ENCODE measurements around the gene SLC27A2.
"Not testable (repeated sequence)": the region's sequence is repeated elsewhere in the genome, so short reads cannot be mapped to it uniquely, and the experiment has no call there.

SLC27A2 gene

DNA sequence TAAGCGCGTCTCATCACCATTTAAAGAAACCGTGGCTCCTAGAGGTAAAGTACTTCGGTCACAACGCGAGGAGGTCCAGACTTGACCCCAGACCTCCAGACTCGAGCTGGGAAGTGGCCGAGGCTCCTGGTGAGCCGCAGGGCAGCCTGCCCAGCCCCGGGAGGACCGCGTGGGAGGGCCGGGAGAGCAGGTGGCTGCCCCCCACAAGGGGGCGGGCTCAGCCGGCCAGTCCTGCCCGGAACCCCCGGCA lies at the start of gene SLC27A2:
SLC27A2 (plus strand) TSS at position 228 of the 250 bp plus-strand sequence. CDS start 232 bp downstream, outside the sequence.
- peak within 1 kb of the TSS; percentile 61 for H3K4me3 ChIP-seq (ENCODE audit: low read depth, low read length)

DNA sequence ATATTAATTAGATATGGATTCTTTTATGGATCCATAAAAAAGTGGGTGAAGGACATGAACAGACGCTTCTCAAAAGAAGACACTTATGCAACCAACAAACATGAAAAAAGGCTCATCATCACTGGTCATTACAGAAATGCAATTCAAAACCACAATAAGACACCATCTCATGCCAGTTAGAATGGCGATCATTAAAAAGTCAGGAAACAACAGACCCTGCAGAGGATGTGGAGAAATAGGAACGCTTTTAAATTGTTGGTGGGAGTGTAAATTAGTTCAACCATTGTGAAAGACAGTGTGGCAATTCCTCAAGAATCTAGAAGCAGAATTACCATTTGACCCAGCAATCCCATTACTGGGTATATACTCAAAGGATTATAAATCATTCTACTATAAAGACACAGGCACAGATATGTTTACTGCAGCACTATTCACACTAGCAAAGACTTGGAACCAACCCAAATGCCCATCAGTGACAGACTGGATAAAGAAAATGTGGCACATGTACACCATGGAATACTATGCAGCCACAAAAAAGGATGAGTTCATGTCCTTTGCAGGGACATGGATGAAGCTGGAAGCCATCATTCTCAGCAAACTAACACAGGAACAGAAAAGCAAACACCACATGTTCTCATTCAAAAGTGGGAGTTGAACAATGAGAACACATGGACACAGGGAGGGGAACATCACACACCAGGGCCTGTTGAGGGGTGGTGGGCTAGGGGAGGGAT lies 49.6 kb upstream of the SLC27A2 start:
- H3K4me3 ChIP-seq (ENCODE audit: low read depth, low read length): not testable (repeated sequence)

DNA sequence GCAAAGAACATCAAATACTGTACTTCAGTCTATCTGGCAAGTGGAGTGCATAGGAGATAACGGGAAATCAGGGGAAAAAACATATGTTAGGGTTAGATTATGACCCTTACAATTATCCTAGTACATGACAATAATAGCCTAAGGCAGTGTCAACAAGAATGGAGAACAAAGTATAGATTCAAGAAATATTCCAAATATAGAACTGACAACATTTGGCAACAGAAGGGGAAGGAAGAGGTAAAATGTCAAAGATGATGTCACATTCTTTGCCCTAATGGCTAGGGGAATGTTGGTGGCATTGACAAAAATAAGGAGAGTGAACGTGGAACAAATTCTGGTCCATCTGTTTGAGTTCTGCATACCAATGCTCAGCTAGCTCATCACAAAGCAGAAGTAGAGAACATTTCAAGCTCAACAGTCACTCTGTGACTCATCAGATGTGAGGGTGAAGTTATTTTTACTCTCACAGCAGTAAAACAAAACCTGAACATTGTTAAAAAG lies 47.4 kb upstream of the SLC27A2 start:
- no peak overlapping the region for H3K4me3 ChIP-seq (ENCODE audit: low read depth, low read length)

DNA sequence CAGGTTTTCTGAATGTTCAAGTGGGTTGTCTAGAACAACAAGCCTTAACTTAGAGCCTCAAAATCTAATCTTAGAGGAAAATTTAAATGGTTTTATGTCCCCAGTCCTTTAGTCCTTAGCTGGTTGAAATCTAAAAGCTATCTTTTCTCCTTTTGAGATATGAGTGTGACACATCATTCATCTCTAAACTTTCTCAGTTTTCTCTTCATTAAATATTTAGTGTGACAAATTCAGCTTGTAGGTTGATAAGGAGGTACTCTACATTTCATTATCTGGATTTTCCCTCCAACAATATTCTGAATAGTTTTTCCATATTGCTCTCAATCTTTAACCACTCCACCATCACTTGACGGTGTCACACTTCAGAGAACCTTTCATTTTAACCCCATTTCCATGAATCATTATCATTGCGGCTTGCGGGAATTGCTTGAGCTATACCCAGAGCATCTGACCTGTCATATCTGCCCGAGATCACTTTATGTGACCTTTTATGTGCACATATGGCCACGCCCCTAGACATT lies 46.9 kb upstream of the SLC27A2 start:
- no peak overlapping the region for H3K4me3 ChIP-seq (ENCODE audit: low read depth, low read length)

DNA sequence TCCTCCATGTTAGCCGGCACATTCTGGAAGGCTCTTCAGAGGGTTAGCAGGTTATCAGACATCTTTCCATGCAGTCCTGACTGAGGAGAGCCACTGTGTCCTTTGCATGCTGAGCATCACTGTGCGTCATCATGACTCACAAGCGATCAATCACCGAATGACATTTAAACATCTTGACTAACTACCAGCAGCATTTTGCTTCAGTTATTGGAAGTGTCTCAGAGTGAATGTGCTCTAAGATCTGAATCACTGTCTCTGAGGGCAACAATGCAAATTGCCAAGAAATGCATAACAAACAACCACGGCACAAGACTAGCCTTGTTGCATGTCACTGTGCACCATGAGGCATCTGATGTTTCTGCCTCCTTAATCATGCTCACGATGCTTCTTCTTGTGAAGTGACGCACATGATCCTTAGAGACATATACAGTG lies 44.6 kb upstream of the SLC27A2 start:
- H3K4me3 ChIP-seq (ENCODE audit: low read depth, low read length): no peak overlapping the region

DNA sequence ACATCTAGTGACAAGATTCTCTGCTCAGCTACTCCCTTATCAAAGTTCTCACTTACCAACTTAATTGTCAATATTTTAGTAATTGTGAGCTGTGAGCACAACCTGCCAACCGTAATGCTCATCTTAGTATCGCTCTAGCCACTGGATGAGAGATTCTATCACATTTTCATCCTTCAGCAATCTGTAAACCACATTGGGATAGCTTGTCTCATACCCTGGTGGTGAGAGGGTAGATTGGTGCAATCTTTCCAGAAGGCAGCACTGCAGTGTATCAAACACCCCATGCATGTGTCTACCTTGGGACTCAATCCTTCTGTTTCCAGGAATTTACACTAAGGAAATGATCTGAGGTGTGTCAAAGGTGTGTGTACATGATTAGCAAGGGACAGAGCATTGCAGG lies 44.1 kb upstream of the SLC27A2 start:
- H3K4me3 ChIP-seq (ENCODE audit: low read depth, low read length): no peak overlapping the region

DNA sequence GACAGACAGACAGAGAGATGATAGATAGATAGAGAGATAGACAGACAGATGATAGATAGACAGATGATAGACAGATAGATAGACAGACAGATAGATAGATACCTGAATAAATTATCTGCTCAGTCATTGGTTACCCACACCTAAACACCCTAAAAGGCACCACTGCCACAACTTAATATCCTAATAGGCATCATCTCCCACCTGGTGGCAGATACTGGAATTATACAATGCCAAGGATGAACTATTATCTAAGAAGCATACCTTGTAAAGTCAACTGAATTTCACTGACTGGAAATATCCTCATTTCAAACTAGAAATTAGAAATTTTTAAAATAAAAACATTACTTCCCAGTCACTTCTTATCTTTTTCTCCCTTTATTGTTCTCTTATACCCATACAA lies 43.6 kb upstream of the SLC27A2 start:
- H3K4me3 ChIP-seq (ENCODE audit: low read depth, low read length): no peak overlapping the region

DNA sequence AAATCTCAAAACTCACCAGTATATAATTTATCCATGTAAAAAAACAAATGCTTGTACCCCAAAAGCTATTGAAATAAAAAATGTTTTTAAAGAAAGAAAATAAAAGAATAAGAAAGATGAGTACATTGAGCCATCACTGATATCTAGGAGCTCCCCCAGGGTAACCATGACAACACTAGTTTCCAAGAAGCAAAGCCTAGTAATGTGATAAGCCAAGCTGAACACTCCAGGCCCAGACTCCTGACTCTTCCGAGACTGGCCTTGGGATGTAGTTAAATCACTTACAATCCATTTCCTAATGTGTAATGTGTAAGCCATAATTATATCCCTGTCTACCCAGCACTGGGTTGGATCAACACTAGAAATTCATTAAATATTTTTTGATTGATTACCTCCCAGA lies 41.9 kb upstream of the SLC27A2 start:
- H3K4me3 ChIP-seq (ENCODE audit: low read depth, low read length): no peak overlapping the region

DNA sequence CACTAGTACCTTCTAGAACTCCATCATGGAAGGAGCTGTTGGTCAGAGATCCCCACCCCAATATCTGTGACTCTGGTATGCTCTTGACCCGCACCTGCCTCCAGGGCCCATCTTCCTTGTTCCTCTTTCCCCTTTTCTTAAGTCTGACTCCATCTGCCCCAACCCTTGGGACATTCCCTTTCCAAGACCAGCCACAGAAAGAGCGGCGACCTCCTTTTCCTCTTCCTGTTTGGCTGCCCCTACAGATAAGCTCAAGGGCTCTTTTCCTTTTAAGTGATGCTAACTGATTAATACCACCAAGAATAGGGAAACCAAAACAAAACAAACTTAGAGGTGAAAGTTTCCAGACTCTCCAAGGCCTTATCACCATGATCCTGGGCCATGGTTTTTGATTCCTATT lies 41.0 kb upstream of the SLC27A2 start:
- no peak overlapping the region for H3K4me3 ChIP-seq (ENCODE audit: low read depth, low read length)

DNA sequence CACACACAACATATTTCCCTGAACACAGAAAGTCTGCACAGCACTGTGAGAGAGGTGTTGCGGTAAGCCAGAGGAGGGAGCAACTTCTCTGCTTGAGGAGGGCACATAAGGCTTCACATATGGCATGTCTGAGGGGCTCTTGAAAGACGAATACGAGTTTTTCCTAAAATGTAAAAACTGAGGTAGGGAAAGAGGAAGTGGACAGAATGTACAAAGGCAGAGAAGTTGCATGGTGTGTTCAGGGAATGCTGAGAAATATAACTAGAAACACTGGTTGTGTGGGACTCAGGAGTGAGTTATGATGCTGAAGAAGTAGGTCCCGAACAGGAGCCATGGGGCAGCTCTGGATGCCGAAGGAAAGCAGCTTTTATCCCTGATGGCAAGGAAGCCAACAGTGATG lies 40.1 kb upstream of the SLC27A2 start:
- H3K4me3 ChIP-seq (ENCODE audit: low read depth, low read length): no peak overlapping the region

DNA sequence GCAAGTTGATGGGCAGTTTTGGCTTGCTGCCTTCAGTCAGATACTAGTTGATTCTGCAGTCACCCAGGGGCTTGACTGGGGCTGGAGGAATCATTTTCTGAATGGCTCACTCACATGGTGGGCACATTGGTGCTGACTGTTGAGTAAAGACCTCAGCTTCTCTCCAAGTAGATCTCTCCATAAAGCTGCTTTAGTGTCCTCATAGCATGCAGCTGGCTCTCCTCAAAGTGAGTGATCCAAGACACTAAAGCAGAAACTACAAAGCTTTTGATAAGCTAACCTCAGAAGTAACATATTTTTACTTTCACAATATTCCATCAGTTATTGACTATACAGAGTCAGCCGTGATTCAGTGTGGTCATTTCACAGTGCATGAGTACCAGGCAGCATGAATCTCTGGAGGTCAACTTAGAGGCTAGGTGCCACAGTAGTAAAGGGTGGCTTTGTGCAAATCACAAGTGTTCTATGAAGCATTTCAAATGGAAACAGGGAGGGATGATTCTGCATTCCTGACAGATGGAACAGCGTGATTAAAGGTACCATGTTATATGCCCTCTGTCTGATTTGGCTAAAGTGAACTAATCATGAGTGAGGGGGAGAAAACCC lies 38.6 kb upstream of the SLC27A2 start:
- H3K4me3 ChIP-seq (ENCODE audit: low read depth, low read length): no peak overlapping the region

DNA sequence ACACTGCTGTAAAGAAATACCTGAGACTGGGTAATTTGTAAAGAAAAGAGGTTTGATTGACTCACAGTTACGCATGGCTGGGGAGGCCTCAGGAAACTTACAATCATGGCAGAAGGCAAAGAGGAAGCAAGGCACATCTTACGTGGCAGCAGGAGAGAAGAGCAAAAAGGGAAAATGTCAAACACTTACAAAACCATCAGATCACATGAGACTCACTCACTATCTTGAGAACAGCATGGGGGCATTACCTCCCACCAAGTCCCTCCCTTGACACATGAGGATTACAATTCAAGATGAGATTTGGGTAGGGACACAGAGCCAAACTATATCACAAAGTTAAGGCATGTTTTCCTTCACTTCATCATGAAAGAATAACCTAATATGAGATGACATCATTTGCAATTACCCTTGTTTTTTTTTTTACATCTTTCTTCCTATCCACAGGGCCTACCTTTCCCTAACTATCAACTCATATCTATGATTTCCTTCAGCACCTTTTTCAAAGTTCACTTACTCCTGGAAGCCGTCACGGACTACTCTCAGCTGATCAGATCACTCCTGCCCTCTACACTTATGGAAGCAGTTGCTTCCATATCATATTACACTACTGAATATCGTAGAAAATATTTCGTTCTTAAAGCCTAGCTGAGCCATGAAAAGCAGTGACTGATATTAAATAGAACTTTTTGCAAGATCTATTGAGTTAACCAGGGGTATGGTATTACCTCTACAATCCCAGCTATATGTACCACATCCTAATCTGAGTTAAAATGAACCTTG lies 37.5 kb upstream of the SLC27A2 start:
- H3K4me3 ChIP-seq (ENCODE audit: low read depth, low read length): no peak overlapping the region

DNA sequence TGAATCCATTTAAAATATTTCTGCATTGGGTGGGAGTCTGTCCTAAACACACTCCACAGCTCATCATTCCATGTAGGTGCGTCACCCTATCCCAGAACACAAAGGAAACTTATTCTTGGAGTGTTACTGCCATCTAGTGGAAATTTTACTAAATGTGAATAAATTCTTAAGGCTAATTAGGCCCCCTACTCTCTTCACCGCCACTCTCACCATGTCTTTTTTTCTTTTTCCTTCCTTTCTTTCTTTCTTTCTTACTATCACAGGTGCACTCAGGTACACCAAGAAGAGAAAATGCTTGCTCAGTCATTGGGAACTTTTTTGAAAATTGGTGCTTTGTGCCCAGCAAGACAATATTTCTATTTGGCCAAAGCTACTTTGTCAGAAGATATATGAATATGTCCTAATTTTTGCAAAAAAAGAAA lies 36.5 kb upstream of the SLC27A2 start:
- H3K4me3 ChIP-seq (ENCODE audit: low read depth, low read length): no peak overlapping the region

DNA sequence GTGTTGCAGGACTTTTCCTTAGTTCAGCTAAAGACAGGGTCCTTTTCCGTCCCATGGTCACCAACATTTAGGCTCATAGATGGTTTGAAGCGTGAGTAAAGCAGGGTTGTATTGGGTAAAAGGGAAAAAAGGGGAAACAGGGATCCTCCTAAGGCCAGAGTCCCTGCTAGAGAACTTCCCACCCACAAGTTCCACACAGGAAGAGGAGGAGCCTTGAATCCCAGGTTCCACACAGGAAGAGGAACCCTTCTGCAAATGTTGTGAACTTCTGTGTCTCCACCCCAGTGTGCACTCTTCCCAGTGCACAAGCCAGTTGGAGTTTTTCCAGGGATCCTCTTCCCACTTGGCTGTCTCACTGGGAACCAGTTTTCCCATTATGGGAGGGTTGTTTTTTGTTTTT lies 35.4 kb upstream of the SLC27A2 start:
- H3K4me3 ChIP-seq (ENCODE audit: low read depth, low read length): no peak overlapping the region

DNA sequence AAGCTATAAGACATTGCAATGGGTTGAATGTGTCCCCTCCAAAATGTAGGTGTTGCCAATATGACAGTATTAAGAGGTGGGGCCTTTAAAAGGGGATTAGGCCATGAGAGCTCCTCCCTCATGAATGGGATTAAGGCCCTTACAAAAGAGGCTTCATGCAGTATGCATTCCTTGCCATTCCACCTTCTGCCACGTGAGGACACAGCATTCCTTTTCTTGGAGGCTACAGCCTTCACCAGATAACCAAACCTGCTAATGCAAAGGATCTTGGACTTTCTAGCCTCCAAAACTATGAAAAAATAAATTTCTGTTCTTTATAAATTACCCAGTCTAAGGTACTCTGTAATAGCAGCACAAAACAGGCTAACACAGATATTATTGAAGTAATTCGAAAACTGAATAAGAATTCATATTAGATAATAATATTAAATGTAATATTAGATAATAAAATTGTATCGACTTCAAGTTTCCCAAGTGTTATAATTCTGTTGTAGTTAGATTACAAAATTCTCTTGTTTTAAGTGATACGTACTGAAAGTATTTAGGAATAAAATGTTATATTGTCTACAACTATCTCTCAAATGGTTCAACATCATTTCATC lies 33.5 kb upstream of the SLC27A2 start:
- no peak overlapping the region for H3K4me3 ChIP-seq (ENCODE audit: low read depth, low read length)

DNA sequence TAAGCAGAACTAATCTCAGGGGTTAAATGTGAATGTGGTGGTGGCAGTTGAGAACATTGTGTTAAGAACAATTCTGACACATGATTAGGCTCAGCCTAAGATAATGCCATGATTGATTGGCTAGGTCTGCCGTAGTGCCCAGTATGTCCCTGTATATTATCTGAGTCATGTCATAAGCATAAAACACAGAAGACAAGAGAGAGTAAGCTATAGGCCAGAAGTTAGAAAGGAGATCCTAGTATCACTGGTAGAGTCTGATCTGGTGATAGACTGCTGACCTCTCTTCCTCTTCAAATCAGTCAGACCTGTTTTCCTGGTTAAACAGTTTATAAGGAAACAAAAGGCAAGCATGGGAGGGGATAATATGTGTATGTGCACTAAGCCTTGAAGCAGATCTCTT lies 32.9 kb upstream of the SLC27A2 start:
- no peak overlapping the region for H3K4me3 ChIP-seq (ENCODE audit: low read depth, low read length)

DNA sequence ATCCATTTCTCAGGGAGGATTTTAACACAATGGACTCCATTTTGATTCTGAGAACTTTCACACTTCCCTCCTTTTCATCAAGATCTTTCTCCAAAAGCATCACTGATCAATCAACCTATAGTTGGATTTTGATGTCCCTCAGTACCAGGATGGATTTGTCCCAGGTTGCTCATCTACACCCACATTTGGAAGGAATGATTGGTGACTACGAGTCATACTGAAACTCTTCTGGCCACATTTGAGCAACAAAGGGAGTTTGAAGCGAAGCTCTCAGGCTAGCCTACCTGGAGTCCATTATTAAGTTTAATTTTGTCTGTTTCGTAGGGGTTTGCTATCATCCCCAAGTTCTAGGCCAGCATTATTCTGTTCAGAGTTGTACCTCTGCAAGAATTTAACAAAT lies 31.6 kb upstream of the SLC27A2 start:
- H3K4me3 ChIP-seq (ENCODE audit: low read depth, low read length): no peak overlapping the region

DNA sequence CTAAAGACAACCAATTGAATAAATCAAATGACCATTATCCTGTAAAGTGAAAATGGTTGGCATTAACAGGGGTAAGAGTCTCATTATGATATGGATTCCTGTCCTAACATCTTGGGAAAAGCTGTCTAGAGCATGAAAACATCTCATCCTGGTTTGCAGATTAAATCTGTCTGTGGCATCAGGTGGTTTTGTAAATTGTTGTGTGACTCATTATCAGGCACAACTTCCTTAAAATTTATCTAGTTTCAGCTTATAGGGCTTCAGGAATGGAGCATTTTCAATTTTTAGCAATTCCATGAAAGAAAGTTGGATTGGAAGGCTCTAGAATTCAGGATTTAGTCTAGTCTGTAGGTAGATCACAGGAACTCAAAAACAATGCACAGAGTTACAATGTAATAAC lies 31.1 kb upstream of the SLC27A2 start:
- no peak overlapping the region for H3K4me3 ChIP-seq (ENCODE audit: low read depth, low read length)

DNA sequence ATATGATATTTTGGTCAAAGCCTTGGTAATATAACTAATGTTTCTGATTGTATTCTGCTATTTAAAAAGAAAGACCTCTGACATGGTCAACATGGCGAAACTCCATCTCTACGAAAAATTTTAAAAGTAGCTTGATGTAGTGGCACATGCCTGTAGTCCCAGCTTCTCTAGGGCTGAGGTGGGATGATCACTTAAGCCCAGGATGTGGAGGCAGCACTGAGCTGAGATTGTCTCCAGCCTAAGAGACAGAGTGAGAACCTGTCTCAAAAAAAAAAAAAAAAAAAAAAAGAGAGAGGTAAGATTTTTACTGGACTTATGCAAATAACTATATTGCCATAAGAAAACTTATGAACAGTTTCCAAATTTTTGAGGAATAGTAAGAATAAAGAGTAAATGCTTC lies 30.5 kb upstream of the SLC27A2 start:
- H3K4me3 ChIP-seq (ENCODE audit: low read depth, low read length): no peak overlapping the region

DNA sequence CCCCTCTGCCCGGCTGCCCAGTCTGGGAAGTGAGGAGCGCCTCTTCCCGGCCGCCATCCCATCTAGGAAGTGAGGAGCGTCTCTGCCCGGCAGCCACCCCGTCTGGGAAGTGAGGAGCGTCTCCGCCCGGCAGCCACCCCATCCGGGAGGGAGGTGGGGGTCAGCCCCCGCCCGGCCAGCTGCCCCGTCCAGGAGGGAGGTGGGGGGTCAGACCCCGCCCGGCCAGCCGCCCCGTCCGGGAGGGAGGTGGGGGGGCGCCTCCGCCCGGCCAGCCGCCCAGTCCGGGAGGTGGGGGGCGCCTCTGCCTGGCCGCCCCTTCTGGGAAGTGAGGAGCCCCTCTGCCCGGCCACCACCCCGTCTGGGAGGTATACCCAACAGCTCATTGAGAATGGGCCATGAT lies 23.8 kb upstream of the SLC27A2 start:
- not testable (repeated sequence) for H3K4me3 ChIP-seq (ENCODE audit: low read depth, low read length)

DNA sequence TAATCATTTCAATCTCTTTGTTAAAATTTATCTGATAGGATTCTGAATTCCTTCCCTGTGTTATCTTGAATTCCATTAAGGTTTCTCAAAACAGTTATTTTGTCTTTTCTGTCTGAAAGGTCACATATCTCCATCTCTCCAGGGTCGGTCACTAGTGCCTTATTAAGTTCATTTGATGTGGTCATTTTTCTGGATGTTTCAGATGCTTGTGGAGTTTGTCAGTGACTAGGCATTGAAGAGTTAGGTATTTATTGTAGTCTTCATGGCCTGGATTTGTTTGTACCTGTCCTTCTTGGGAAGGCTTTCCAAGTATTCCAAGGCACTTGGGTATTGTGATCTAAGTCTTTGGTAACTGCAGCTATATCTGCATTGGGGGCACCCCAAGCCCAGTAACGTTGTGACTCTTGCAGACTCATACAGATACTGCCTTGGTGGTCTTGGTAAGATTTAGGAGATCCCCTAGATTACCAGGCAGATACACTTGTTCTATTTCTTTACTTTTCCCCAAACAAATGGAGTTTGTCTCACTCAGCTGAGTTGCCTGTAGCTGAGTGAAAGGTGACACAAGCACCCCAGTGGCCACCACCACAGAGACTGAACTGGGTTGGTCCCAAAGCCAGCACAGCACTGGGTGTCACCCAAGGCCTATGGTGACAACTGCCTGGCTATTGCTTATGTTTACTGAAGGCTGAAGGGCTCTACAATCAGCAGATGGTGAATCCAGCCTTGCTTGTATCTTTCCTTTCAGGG lies 18.9 kb upstream of the SLC27A2 start:
- no peak overlapping the region for H3K4me3 ChIP-seq (ENCODE audit: low read depth, low read length)
